Thoracic aorta (tissue), 2 donors: ENCODE results near the gene GHRH. TPM values are rescaled to one million over a fixed set of nuclear protein-coding genes. Genes with fewer than 3 reads are reported as not detected.

Experiments
- ATAC-seq: fragments of 150-250 bp; one replicate; pipeline ENCODE4 v1.8.0; 2017; ENCODE audit warnings: low read depth; ENCODE audit not compliant: insufficient number of reproducible peaks, low FRiP score
- DNase-seq: peaks from one replicate; pipeline ENCODE4 v3.0.0-alpha.2; 2020; ENCODE audit warnings: low spot score
- H3K27ac ChIP-seq, 2 donors: fragments of 200-600 bp; sonication (generic); 1 replicate in 1 of 2; 2 replicates in 1 of 2; pipeline ENCODE4 v1.5.1; 2016; ENCODE audit warnings: mild to moderate bottlenecking in 2 of 2, moderate library complexity in 2 of 2
- H3K27me3 ChIP-seq: fragments of 200-600 bp; sonication (generic); replicated peaks from 2 replicates; pipeline ENCODE4 v1.6.0; 2016; ENCODE audit warnings: mild to moderate bottlenecking; ENCODE audit not compliant: insufficient read depth
- H3K36me3 ChIP-seq: fragments of 200-600 bp; sonication (generic); one replicate; pipeline ENCODE4 v1.5.1; 2016
- H3K4me1 ChIP-seq, 2 donors: fragments of 200-600 bp; sonication (generic); 1 replicate in 1 of 2; 2 replicates in 1 of 2; pipeline versions ENCODE4 v1.5.1 to v1.6.0; 2016; ENCODE audit warnings: low read depth in 2 of 2, mild to moderate bottlenecking in 1 of 2; ENCODE audit not compliant: control insufficient read depth in 1 of 2
- H3K4me3 ChIP-seq: fragments of 200-600 bp; sonication (generic); 2 replicates; pipeline ENCODE4 v1.5.1; 2016; ENCODE audit warnings: mild to moderate bottlenecking
- H3K9me3 ChIP-seq: fragments of 200-600 bp; sonication (generic); 2 replicates; pipeline ENCODE4 v1.5.1; 2016
- total RNA-seq, 2 donors: library from RNA; depleted of rRNA; stranded (reverse); fragments of >200 nt; gene quantifications; one replicate each; pipeline versions ENCODE4 v1.1.0 to v1.2.3, GENCODE V29; 2016
- TF ChIP-seq, protein P1 (sequence below): fragments of 200-600 bp; sonication (generic); IDR thresholded peaks from one replicate; pipeline ENCODE4 v1.5.1; 2019; ENCODE audit warnings: antibody characterized with exemption

Gene GHRH
- total RNA-seq, 2 donors from 2014 or later, result not detected

DNA sequence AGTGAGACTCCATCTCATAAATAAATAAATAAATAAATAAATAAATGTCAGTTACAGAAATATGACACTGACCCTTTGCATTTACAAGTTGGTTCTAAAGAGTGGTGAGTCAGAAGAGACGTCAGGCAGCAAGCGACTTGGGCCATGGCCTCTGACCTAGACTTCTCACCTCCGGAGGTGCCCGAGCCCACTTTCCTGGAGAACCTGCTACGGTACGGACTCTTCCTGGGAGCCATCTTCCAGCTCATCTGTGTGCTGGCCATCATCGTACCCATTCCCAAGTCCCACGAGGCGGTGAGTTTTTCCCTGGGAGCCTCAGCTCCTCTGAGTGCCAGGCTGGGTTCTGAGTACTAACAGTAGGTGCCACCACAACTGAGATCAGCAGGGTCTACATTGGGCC, 39.5 kb upstream of the GHRH start:
- no peak for ATAC-seq
- H3K4me1 ChIP-seq, result peaks cover 43 to 74% of the 10 kb centered on the region in 2 donors

DNA sequence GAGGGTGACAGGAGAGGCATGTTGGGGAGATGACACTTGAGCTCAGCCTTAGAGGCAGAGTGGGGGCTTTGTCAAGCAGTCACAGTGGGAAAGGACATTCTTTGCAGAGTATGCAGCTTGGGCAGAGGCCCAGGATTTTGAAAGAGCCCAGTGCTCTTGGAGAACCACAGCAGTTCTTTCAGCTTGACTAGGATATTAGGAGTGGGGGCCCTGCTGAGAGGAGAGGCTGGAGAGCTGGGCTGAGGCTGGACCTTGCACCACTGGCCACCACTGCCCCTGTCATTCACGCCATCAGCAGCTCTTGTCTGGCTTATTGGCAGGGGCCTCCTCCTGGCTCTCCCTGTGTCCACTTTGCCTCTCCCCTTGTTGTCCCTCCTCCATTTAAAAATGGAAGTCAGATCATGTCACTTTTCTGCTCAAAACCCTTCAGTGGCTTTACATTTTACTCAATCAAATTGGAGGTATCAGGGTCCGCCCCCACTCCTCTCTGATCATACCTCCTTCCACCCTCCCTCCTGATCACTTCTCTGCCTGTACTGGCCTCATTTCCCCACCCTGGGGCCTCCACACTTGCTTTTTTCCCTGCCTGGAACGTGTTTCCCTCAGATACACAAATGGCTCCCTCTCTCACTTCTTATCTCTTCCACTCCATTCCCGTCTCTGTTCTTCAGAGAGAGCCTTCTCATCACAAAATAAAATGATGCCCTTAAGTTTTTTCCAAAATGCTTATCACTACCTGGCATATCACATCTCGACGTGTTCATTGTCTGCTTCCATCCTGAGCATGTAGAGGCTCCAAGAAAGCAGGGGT, 38.3 kb upstream of the GHRH start:
- H3K27me3 ChIP-seq, result no peaks in the 10 kb centered on the region
- TF ChIP-seq, protein P1, sequence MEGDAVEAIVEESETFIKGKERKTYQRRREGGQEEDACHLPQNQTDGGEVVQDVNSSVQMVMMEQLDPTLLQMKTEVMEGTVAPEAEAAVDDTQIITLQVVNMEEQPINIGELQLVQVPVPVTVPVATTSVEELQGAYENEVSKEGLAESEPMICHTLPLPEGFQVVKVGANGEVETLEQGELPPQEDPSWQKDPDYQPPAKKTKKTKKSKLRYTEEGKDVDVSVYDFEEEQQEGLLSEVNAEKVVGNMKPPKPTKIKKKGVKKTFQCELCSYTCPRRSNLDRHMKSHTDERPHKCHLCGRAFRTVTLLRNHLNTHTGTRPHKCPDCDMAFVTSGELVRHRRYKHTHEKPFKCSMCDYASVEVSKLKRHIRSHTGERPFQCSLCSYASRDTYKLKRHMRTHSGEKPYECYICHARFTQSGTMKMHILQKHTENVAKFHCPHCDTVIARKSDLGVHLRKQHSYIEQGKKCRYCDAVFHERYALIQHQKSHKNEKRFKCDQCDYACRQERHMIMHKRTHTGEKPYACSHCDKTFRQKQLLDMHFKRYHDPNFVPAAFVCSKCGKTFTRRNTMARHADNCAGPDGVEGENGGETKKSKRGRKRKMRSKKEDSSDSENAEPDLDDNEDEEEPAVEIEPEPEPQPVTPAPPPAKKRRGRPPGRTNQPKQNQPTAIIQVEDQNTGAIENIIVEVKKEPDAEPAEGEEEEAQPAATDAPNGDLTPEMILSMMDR, result no peak
- DNase-seq, result no peak
- no peak for ATAC-seq
- peaks cover 44 to 74% of the 10 kb centered on the region in 2 donors for H3K4me1 ChIP-seq
- H3K36me3 ChIP-seq, result peaks cover 12% of the 10 kb centered on the region
- no peaks in the 10 kb centered on the region for H3K9me3 ChIP-seq
- peak overlapping the region; percentile 79 to 94 for H3K27ac ChIP-seq
- H3K4me3 ChIP-seq, result no peak overlapping the region

More for the DNA sequence above, 39.5 kb upstream of the GHRH start:
- Histone ChIP-seq H3K4me3 (no peak overlapping the region), H3K27ac (peak overlapping the region; percentile 43 to 81), H3K36me3 (peaks cover 12% of the 10 kb centered on the region), H3K9me3 (no peaks in the 10 kb centered on the region), H3K27me3 (no peaks in the 10 kb centered on the region)
- TF ChIP-seq, protein P1, result no peak
- DNase-seq, result no peak

DNA sequence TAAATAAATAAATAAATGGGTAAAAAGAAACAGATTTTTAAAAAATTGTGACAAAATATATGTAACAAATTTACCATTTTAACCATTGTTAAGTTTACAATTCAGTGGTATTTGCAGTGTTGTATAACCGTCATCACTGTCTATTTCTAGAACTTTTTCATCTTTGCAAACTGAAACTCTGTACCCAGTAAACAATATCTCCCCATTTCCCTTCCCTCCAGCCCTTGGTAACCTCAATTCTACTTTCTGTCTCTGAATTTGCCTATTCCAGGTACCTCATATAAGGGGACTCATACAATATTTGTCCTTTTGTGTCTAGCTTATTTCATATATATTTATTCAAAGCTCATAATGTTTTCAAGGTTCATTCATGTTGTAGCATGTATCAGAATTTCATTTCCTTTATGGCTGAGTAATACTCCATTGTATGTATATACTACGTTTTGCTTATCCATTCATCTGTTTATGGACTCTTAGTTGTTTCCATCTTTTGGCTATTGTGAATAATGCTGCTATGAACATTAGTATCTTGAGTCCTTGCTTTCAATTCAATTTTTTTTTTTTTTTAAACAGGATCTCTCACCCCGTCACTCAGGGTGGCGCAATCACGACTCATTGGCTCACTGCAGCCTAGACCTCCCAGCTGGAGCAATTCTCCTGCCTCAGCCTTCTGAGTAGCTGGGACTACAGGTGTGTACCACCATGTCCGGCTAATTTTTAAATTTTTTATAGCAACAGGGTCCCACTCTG, 36.8 kb upstream of the GHRH start:
- Histone ChIP-seq H3K4me1 (peaks cover 47 to 74% of the 10 kb centered on the region in 2 donors), H3K9me3 (no peaks in the 10 kb centered on the region), H3K36me3 (peaks cover 12% of the 10 kb centered on the region), H3K27ac (peak overlapping the region; percentile 94 to 95), H3K27me3 (no peaks in the 10 kb centered on the region), H3K4me3 (no peak overlapping the region)
- TF ChIP-seq, protein P1, result no peak
- DNase-seq (no peak), ATAC-seq (no peak)

DNA sequence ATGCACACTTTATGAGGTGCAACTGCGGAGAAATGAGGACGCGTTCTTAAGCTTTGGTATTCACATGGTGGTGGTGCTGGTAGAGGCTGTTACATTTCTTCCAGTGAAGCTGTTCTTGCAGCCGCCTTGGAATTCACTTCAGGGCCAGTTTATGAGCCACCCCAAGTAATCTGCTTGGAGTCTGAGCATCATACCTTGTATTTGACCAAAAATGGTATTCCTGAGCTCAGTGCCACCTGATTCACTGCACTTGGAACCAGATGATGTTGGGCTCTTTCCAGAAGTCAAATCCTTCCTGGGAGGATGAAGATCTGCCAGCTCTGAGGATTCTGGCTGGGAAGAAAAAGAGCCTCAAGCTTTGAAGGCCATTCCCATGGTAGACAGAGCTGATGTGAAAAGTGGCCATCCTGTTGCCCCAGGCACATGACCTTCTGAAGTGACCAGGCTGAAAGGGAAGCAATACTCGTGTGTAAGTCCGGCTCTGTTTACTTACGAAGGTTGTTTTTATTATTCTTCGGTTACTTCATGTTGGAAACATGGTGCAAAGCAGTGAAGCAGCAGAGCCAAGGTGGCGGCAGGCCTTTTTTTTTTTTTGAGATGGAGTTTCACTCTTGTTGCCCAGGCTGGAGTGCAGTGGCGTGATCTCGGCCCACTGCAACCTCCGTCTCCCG, 35.6 kb upstream of the GHRH start:
- ATAC-seq (peak; percentile 87), DNase-seq (no peak)
- no peaks in the 10 kb centered on the region for H3K9me3 ChIP-seq
- H3K27me3 ChIP-seq, result no peaks in the 10 kb centered on the region
- peak overlapping the region; percentile 37 for H3K4me3 ChIP-seq
- H3K4me1 ChIP-seq, result peaks cover 45 to 66% of the 10 kb centered on the region in 2 donors
- TF ChIP-seq, protein P1, result no peak
- H3K27ac ChIP-seq, result peak overlapping the region; percentile 94 to 95
- H3K36me3 ChIP-seq, result peaks cover 10% of the 10 kb centered on the region

DNA sequence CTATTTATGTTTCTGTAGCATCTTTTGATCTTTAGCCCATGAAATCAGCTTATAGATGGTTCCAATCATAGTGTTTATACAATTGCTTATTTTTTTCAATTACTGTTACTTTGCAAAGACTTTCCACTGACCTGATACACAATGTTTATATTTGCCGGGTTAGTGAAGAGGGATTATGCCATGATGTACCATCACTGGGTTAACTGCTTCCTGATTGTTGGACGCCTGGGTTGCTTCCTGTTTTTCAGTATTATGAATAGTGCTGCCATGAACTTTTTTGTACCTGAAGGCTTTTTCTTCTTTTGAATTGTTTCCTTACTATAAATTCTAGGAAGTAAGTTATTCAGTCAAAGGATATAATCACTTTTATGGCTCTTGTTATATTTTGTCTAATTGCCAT, 34.8 kb upstream of the GHRH start:
- no peaks in the 10 kb centered on the region for H3K9me3 ChIP-seq
- no peak for ATAC-seq
- H3K27me3 ChIP-seq, result no peaks in the 10 kb centered on the region
- H3K4me1 ChIP-seq, result peaks cover 45 to 66% of the 10 kb centered on the region in 2 donors
- no peak for DNase-seq
- peak overlapping the region; percentile 94 to 95 for H3K27ac ChIP-seq
- H3K36me3 ChIP-seq, result peaks cover 2% of the 10 kb centered on the region
- TF ChIP-seq, protein P1, result no peak
- peak overlapping the region; percentile 16 for H3K4me3 ChIP-seq
